Measurements from ENCODE around the gene ILKAP.

- TF ChIP-seq CTCF (IDR thresholded peaks at IDR 0.05): no peak
- no peak for TF ChIP-seq POLR2A (IDR thresholded peaks at IDR 0.05)
Measured at GRCh38 chr2:238124488-238125126, 78.9 kb downstream of the ILKAP start.
